Glomerular visceral epithelial cell (primary cell): ENCODE data around the gene PIK3R1.

ENCODE experiments used
- DNase-seq: peaks from one replicate; pipeline ENCODE4 v3.0.0-alpha.2; 2016; ENCODE audit errors: extremely low spot score

Gene PIK3R1

GRCh38 chr5:68330574-68330973 is 115.0 kb downstream of the PIK3R1 start:
- DNase-seq, result peak; percentile 36

GRCh38 chr5:68331192-68332079 is 115.9 kb downstream of the PIK3R1 start:
- peak; percentile 60 for DNase-seq

- no peak for DNase-seq
Measured at GRCh38 chr5:68332080-68332451, 116.5 kb downstream of the PIK3R1 start.

- no peak for DNase-seq
Measured at GRCh38 chr5:68332556-68332955, 117.0 kb downstream of the PIK3R1 start.

- DNase-seq, result peak; percentile 96
Measured at GRCh38 chr5:68333649-68334552, 118.3 kb downstream of the PIK3R1 start.

GRCh38 chr5:68334553-68334886 is 119.0 kb downstream of the PIK3R1 start:
- DNase-seq, result no peak

GRCh38 chr5:68335075-68335474 is 119.5 kb downstream of the PIK3R1 start:
- DNase-seq, result no peak

GRCh38 chr5:68336200-68336599 is 120.6 kb downstream of the PIK3R1 start:
- DNase-seq, result no peak

GRCh38 chr5:68337235-68337634 is 121.7 kb downstream of the PIK3R1 start:
- no peak for DNase-seq

- peak; percentile 39 for DNase-seq
Measured at GRCh38 chr5:68339921-68340321, 124.4 kb downstream of the PIK3R1 start.

GRCh38 chr5:68341006-68341405 is 125.5 kb downstream of the PIK3R1 start:
- no peak for DNase-seq

- no peak for DNase-seq
Measured at GRCh38 chr5:68342693-68343092, 127.1 kb downstream of the PIK3R1 start.

GRCh38 chr5:68343421-68343826 is 127.9 kb downstream of the PIK3R1 start:
- DNase-seq, result peak; percentile 74

- DNase-seq, result peak; percentile 75
Measured at GRCh38 chr5:68344447-68345111, 129.0 kb downstream of the PIK3R1 start.

- DNase-seq, result no peak
Measured at GRCh38 chr5:68345171-68345570, 129.6 kb downstream of the PIK3R1 start.

GRCh38 chr5:68345582-68345981 is 130.0 kb downstream of the PIK3R1 start:
- DNase-seq, result no peak

- DNase-seq, result no peak
Measured at GRCh38 chr5:68347536-68347935, 132.0 kb downstream of the PIK3R1 start.

- no peak for DNase-seq
Measured at GRCh38 chr5:68348447-68349222, 133.1 kb downstream of the PIK3R1 start.

- DNase-seq, result no peak
Measured at GRCh38 chr5:68350176-68350575, 134.6 kb downstream of the PIK3R1 start.
